Right ventricle myocardium superior (tissue), 1 donor: ENCODE results near the gene USHBP1. TPM values are rescaled to one million over a fixed set of nuclear protein-coding genes. Genes with fewer than 3 reads are reported as not detected.

ENCODE experiments used
- ATAC-seq: fragments of 200-7000 bp; cut with Tn5 transposase; one replicate; pipeline ENCODE4 v1.9.1; 2020; ENCODE audit warnings: mild to moderate bottlenecking; ENCODE audit not compliant: poor library complexity
- DNase-seq: peaks from one replicate; pipeline ENCODE4 v3.0.0-alpha.2; 2020
- intact Hi-C: fragments of 100-400 bp; cut with DNase I; formaldehyde crosslinking; loops from one replicate; pipeline ENCODE4 v1.11.2; 2022
- total RNA-seq: library from RNA; stranded (reverse); fragmentation: NEBNext Ultra II Directional; extraction: Animal tissue kit (Norgen Biotek cat#: 25700); gene quantifications from one replicate; pipeline ENCODE4 v1.2.1, GENCODE V29; 2021
- donor health status: DM: no; HTN: yes; CAD: no; lungs with severe emphysema.

The USHBP1 gene
- total RNA-seq, 1 donor from 2014 or later, result 7.9 TPM

- intact Hi-C loops, result loop anchor here (5.0 kb wide), 1 partner anchor 80 kb away; the partner anchor contains the start of gene ANKLE1
- no peak for DNase-seq
- ATAC-seq, result no peak
These were observed 62.3 kb downstream of the USHBP1 start for GRCh38 chr19:17202249-17202648.

DNA sequence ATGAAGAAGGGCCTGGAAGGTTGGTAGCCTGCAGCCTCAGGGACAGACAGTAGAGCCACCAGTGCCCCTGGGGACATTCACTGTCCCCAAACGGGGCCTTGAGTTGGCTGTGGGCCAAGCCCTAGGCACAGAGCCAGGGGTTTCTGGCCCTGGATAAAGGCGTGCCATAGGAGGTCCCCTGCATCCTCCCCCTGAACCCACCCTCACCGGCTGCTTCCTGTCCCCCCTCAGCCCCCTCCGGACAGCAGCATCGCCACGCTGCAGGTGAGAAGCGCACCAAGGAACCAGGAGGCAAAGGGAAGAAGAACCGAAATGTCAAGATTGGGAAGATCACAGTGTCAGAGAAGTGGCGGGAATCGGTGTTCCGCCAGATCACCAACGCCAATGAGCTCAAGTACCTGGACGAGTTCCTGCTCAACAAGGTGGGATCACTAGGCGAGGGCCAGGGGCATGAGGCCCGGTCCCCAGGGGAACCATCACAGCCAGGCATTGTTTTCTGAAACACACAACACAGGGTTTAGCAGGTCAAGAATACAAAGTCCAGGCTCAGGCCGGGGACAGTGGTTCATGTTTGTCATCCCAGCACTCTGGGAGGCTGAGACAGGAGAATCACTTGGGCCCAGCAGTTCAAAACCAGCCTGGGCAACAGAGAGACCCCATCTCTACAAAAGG lies 64.0 kb downstream of the USHBP1 start:
- intact Hi-C loops, result loop anchor here (5.0 kb wide), 1 partner anchor 82 kb away; the partner anchor contains the start of gene ANKLE1
- no peak for ATAC-seq
- DNase-seq, result no peak

Other genes starting within 250 kb of the USHBP1 start
- 14.1 TPM for gene CPAMD8, start 237.9 kb downstream of the USHBP1 start, total RNA-seq
- gene HAUS8, start 189.3 kb downstream of the USHBP1 start, total RNA-seq, result 4.5 TPM
- 32.4 TPM for gene MYO9B, start 189.0 kb downstream of the USHBP1 start, total RNA-seq
- 30.7 TPM for gene USE1, start 49.4 kb downstream of the USHBP1 start, total RNA-seq
- 22.4 TPM for gene OCEL1, start 38.5 kb downstream of the USHBP1 start, total RNA-seq
- gene NR2F6, start 18.8 kb downstream of the USHBP1 start, total RNA-seq, result 77.3 TPM
- gene BABAM1, start 2.7 kb upstream of the USHBP1 start, total RNA-seq, result 77.9 TPM
- gene ANKLE1, start 17.2 kb upstream of the USHBP1 start, total RNA-seq, result 0.13 TPM
- gene ABHD8, start 38.7 kb upstream of the USHBP1 start, total RNA-seq, result 12.2 TPM
- gene MRPL34, start 41.1 kb upstream of the USHBP1 start, total RNA-seq, result 224 TPM
- gene DDA1, start 44.8 kb upstream of the USHBP1 start, total RNA-seq, result 27.4 TPM
- gene ANO8, start 70.1 kb upstream of the USHBP1 start, total RNA-seq, result 8.3 TPM
- 9.3 TPM for gene GTPBP3, start 72.8 kb upstream of the USHBP1 start, total RNA-seq
- gene PLVAP, start 112.6 kb upstream of the USHBP1 start, total RNA-seq, result 18.1 TPM
- gene CCDC194, start 129.5 kb upstream of the USHBP1 start, total RNA-seq, result not detected
- 46.5 TPM for gene BST2, start 140.9 kb upstream of the USHBP1 start, total RNA-seq
- gene MVB12A, start 155.3 kb upstream of the USHBP1 start, total RNA-seq, result 20.3 TPM
- gene TMEM221, start 183.9 kb upstream of the USHBP1 start, total RNA-seq, result 0.11 TPM
- gene NXNL1, start 196.2 kb upstream of the USHBP1 start, total RNA-seq, result 0.24 TPM
- gene SLC27A1, start 205.8 kb upstream of the USHBP1 start, total RNA-seq, result 64.2 TPM
- 19.6 TPM for gene PGLS, start 246.9 kb upstream of the USHBP1 start, total RNA-seq